ENCODE results near the gene DOCK10. TPM values are rescaled to one million over a fixed set of nuclear protein-coding genes. Genes with fewer than 3 reads are reported as not detected.

DOCK10 gene
- total and polyA plus RNA-seq, 3 donors from 2014 or later = 2.9 to 20.2 (median 11.4) TPM

GRCh38 chr2:224932522-224932921 lies 109.7 kb downstream of the DOCK10 start:
- no peaks in the 10 kb centered on the region for H3K27me3 ChIP-seq
- H3K27ac ChIP-seq = no peak overlapping the region
- WGBS, 2 donors = 89 to 92% methylated on average over 3 of the region's 3 CpGs
- no peak for TF ChIP-seq CTCF (IDR thresholded peaks at IDR 0.05)
- no peak for TF ChIP-seq POLR2A (IDR thresholded peaks at IDR 0.05)
- intact Hi-C loops (cut with DNase I; ENCODE audit: low total_unique reads) = no loop called here
- no peaks in the 10 kb centered on the region for H3K9me3 ChIP-seq
- H3K4me1 ChIP-seq = no peaks in the 10 kb centered on the region
- no peaks in the 10 kb centered on the region for H3K36me3 ChIP-seq (ENCODE audit: low read depth, missing control alignments)
- no peak overlapping the region for H3K4me3 ChIP-seq
- no peak for DNase-seq

- 84 to 87% methylated on average over 4 of the region's 4 CpGs for WGBS, 2 donors
- no peak for TF ChIP-seq CTCF (IDR thresholded peaks at IDR 0.05)
- TF ChIP-seq POLR2A (IDR thresholded peaks at IDR 0.05) = no peak
- DNase-seq = no peak
- H3K36me3 ChIP-seq (ENCODE audit: low read depth, missing control alignments) = no peaks in the 10 kb centered on the region
- no peaks in the 10 kb centered on the region for H3K27me3 ChIP-seq
- H3K4me3 ChIP-seq = no peak overlapping the region
- H3K4me1 ChIP-seq = no peaks in the 10 kb centered on the region
- no peak overlapping the region for H3K27ac ChIP-seq
- intact Hi-C loops (cut with DNase I; ENCODE audit: low total_unique reads) = no loop called here
- H3K9me3 ChIP-seq = no peaks in the 10 kb centered on the region
These were observed 110.3 kb downstream of the DOCK10 start for GRCh38 chr2:224931956-224932355.

GRCh38 chr2:224930990-224931389 lies 111.3 kb downstream of the DOCK10 start:
- TF ChIP-seq CTCF (IDR thresholded peaks at IDR 0.05) = no peak
- TF ChIP-seq POLR2A (IDR thresholded peaks at IDR 0.05) = no peak
- 88 to 90% methylated on average over 2 to 3 of the region's 3 CpGs for WGBS, 2 donors
- Histone ChIP-seq H3K27ac (no peak overlapping the region), H3K27me3 (no peaks in the 10 kb centered on the region), H3K36me3 (ENCODE audit: low read depth, missing control alignments) (no peaks in the 10 kb centered on the region), H3K4me3 (no peak overlapping the region), H3K4me1 (peaks cover 5% of the 10 kb centered on the region), H3K9me3 (no peaks in the 10 kb centered on the region)
- intact Hi-C loops (cut with DNase I; ENCODE audit: low total_unique reads) = no loop called here
- no peak for DNase-seq

- TF ChIP-seq CTCF (IDR thresholded peaks at IDR 0.05) (no peak), POLR2A (IDR thresholded peaks at IDR 0.05) (no peak)
- Histone ChIP-seq H3K27me3 (no peaks in the 10 kb centered on the region), H3K27ac (no peak overlapping the region), H3K9me3 (no peaks in the 10 kb centered on the region), H3K36me3 (ENCODE audit: low read depth, missing control alignments) (no peaks in the 10 kb centered on the region), H3K4me1 (peaks cover 5% of the 10 kb centered on the region), H3K4me3 (no peak overlapping the region)
- intact Hi-C loops (cut with DNase I; ENCODE audit: low total_unique reads) = no loop called here
- no peak for DNase-seq
- WGBS, 2 donors = 83 to 88% methylated on average over 5 of the region's 5 CpGs
These were observed 112.1 kb downstream of the DOCK10 start for GRCh38 chr2:224930124-224930523.

- no peak for DNase-seq
- no peak overlapping the region for H3K4me3 ChIP-seq
- H3K36me3 ChIP-seq (ENCODE audit: low read depth, missing control alignments) = no peaks in the 10 kb centered on the region
- TF ChIP-seq POLR2A (IDR thresholded peaks at IDR 0.05) = no peak
- TF ChIP-seq CTCF (IDR thresholded peaks at IDR 0.05) = no peak
- WGBS, 2 donors = 84 to 91% methylated on average over 3 of the region's 3 CpGs
- intact Hi-C loops (cut with DNase I; ENCODE audit: low total_unique reads) = no loop called here
- no peak overlapping the region for H3K27ac ChIP-seq
- peaks cover 5% of the 10 kb centered on the region for H3K4me1 ChIP-seq
- H3K27me3 ChIP-seq = no peaks in the 10 kb centered on the region
- H3K9me3 ChIP-seq = no peaks in the 10 kb centered on the region
These were observed 112.8 kb downstream of the DOCK10 start for GRCh38 chr2:224929512-224929911.

Measured in testis (tissue), 3 donors.